Measurements from ENCODE around the gene C19orf67. TPM values are rescaled to one million over a fixed set of nuclear protein-coding genes. Genes with fewer than 3 reads are reported as not detected.
"Not testable (repeated sequence)": the region's sequence is repeated elsewhere in the genome, so short reads cannot be mapped to it uniquely, and the experiment has no call there.

The C19orf67 gene
- total RNA-seq, 1 experiment from 2014 or later, result not detected

- in situ Hi-C loops (cut with HindIII; ENCODE audit: low pct_unique_long_range_greater_than_20kb, low sequenced_read_pairs), result no loop called here
- no peak for DNase-seq (ENCODE audit: low read depth, low spot score)
Measured at GRCh38 chr19:14051980-14052379, 33.6 kb downstream of the C19orf67 start.

- in situ Hi-C loops (cut with HindIII; ENCODE audit: low pct_unique_long_range_greater_than_20kb, low sequenced_read_pairs); DNase-seq (ENCODE audit: low read depth, low spot score): not testable (repeated sequence)
Measured at GRCh38 chr19:14050961-14051360, 34.6 kb downstream of the C19orf67 start.

- DNase-seq (ENCODE audit: low read depth, low spot score), result no peak
- in situ Hi-C loops (cut with HindIII; ENCODE audit: low pct_unique_long_range_greater_than_20kb, low sequenced_read_pairs), result no loop called here
Measured at GRCh38 chr19:14050512-14050911, 35.1 kb downstream of the C19orf67 start.

GRCh38 chr19:14048443-14049153 lies 37.0 kb downstream of the C19orf67 start:
- in situ Hi-C loops (cut with HindIII; ENCODE audit: low pct_unique_long_range_greater_than_20kb, low sequenced_read_pairs), result no loop called here
- peak; percentile 47 for DNase-seq (ENCODE audit: low read depth, low spot score)

- in situ Hi-C loops (cut with HindIII; ENCODE audit: low pct_unique_long_range_greater_than_20kb, low sequenced_read_pairs); DNase-seq (ENCODE audit: low read depth, low spot score): not testable (repeated sequence)
Measured at GRCh38 chr19:14047866-14048265, 37.7 kb downstream of the C19orf67 start.

- in situ Hi-C loops (cut with HindIII; ENCODE audit: low pct_unique_long_range_greater_than_20kb, low sequenced_read_pairs), result not testable (repeated sequence)
- DNase-seq (ENCODE audit: low read depth, low spot score), result peak; percentile 89
Measured at GRCh38 chr19:14042659-14043608, 42.6 kb downstream of the C19orf67 start.

- in situ Hi-C loops (cut with HindIII; ENCODE audit: low pct_unique_long_range_greater_than_20kb, low sequenced_read_pairs), result no loop called here
- no peak for DNase-seq (ENCODE audit: low read depth, low spot score)
Measured at GRCh38 chr19:14039181-14039580, 46.4 kb downstream of the C19orf67 start.

- in situ Hi-C loops (cut with HindIII; ENCODE audit: low pct_unique_long_range_greater_than_20kb, low sequenced_read_pairs), result no loop called here
- DNase-seq (ENCODE audit: low read depth, low spot score), result no peak
Measured at GRCh38 chr19:14035706-14036105, 49.9 kb downstream of the C19orf67 start.

- DNase-seq (ENCODE audit: low read depth, low spot score), result peak; percentile 23
- in situ Hi-C loops (cut with HindIII; ENCODE audit: low pct_unique_long_range_greater_than_20kb, low sequenced_read_pairs), result not testable (repeated sequence)
Measured at GRCh38 chr19:14035159-14035558, 50.4 kb downstream of the C19orf67 start.

- no peak for DNase-seq (ENCODE audit: low read depth, low spot score)
- in situ Hi-C loops (cut with HindIII; ENCODE audit: low pct_unique_long_range_greater_than_20kb, low sequenced_read_pairs), result no loop called here
Measured at GRCh38 chr19:14033946-14034345, 51.6 kb downstream of the C19orf67 start.

GRCh38 chr19:14031719-14032480 lies 53.7 kb downstream of the C19orf67 start, which contains the start of gene IL27RA:
Gene IL27RA (plus strand): TSS chr19:14031762. CDS start chr19:14031873, 111 bp downstream.
- in situ Hi-C loops (cut with HindIII; ENCODE audit: low pct_unique_long_range_greater_than_20kb, low sequenced_read_pairs), result no loop called here
- peak; percentile 53 for DNase-seq (ENCODE audit: low read depth, low spot score)

Other genes with a start within 250 kb of the C19orf67 start
- gene NANOS3, start 208.6 kb downstream of the C19orf67 start, total RNA-seq (2014; rRNA removed; shearing (Covaris generic)), result not detected in 2 replicates
- 0.56 and 1.1 TPM in 2 replicates for gene BRME1, start 179.7 kb downstream of the C19orf67 start, total RNA-seq (2014; rRNA removed; shearing (Covaris generic))
- gene CC2D1A, start 179.6 kb downstream of the C19orf67 start, total RNA-seq (2014; rRNA removed; shearing (Covaris generic)), result 10.5 and 11.0 TPM in 2 replicates
- not detected in 2 replicates for gene PODNL1, start 147.4 kb downstream of the C19orf67 start, total RNA-seq (2014; rRNA removed; shearing (Covaris generic))
- gene DCAF15, start 133.3 kb downstream of the C19orf67 start, total RNA-seq (2014; rRNA removed; shearing (Covaris generic)), result 8.3 and 9.3 TPM in 2 replicates
- 0.87 and 0.90 TPM in 2 replicates for gene RFX1, start 79.5 kb downstream of the C19orf67 start, total RNA-seq (2014; rRNA removed; shearing (Covaris generic))
- not detected in 2 replicates for gene RLN3, start 57.6 kb downstream of the C19orf67 start, total RNA-seq (2014; rRNA removed; shearing (Covaris generic))
- gene IL27RA, start 54.0 kb downstream of the C19orf67 start, total RNA-seq (2014; rRNA removed; shearing (Covaris generic)), result 2.6 and 4.3 TPM in 2 replicates
- not detected in 2 replicates for gene PALM3, start 23.7 kb downstream of the C19orf67 start, total RNA-seq (2014; rRNA removed; shearing (Covaris generic))
- 0.53 and 0.77 TPM in 2 replicates for gene MISP3, start 13.0 kb downstream of the C19orf67 start, total RNA-seq (2014; rRNA removed; shearing (Covaris generic))
- 17.2 and 25.9 TPM in 2 replicates for gene SAMD1, start 5.0 kb upstream of the C19orf67 start, total RNA-seq (2014; rRNA removed; shearing (Covaris generic))
- gene PRKACA, start 32.0 kb upstream of the C19orf67 start, total RNA-seq (2014; rRNA removed; shearing (Covaris generic)), result 15.3 and 19.7 TPM in 2 replicates
- 16.6 TPM in 2 replicates for gene ASF1B, start 50.8 kb upstream of the C19orf67 start, total RNA-seq (2014; rRNA removed; shearing (Covaris generic))
- 5.0 and 8.1 TPM in 2 replicates for gene ADGRL1, start 120.4 kb upstream of the C19orf67 start, total RNA-seq (2014; rRNA removed; shearing (Covaris generic))

Data from SK-MEL-5 (cell line).